GM12892 (cell line): Measurements from ENCODE around the gene QKI.

Source experiments
- POLR2A ChIP-seq: IDR thresholded peaks from 2 replicates; pipeline ENCODE4 v1.6.1; 2011; ENCODE audit warnings: low read depth, low read length, control low read depth
- POLR2AphosphoS5 ChIP-seq: IDR thresholded peaks from 2 replicates; pipeline ENCODE4 v1.6.1; 2011; ENCODE audit warnings: low read depth, low read length, control low read depth
- TAF1 ChIP-seq: IDR thresholded peaks from 2 replicates; pipeline ENCODE4 v1.6.1; 2011; ENCODE audit warnings: low read depth, mild to moderate bottlenecking, control low read depth, low read length, borderline replicate concordance

GRCh38 chr6:163409712-163410111, 4.8 kb upstream of the QKI start:
- no peak for TF ChIP-seq POLR2A
- no peak for TF ChIP-seq TAF1
- TF ChIP-seq POLR2AphosphoS5 = no peak
